ENCODE measurements around the gene FAM181A.

DNA sequence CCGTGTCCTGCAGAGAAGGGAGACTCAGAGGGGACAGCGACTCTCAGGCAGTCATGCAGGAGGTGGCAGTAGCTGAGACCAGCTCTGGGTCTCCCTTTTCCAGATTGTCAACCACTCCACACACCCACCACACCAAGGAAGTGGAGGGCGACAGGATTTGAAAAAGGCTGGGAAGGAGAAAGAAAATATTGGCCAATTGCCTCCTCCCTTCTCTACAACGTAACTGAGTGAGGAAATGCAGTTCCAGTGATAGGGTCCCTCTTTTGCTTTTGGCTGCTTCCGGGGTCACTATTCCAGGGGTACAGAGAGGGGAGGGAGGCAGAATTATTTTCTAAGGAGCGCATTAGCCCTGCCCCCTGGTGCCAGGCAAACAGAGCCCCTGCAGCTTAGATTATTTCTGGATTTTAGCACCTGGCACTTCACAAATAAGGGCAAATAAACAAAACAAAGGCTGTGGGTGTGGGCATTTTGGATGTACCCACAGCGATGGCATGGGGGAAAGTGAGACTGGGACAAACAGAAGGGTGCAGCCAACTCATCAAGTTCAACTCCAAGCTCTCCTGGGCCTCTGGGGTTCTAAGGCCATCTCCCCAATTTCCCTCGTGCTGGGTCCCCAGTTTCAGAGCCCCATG lies 28.8 kb downstream of the FAM181A start:
- no peak for TF ChIP-seq EZH2 (IDR thresholded peaks at IDR 0.05; ENCODE audit: low read depth)
- TF ChIP-seq, protein P1, sequence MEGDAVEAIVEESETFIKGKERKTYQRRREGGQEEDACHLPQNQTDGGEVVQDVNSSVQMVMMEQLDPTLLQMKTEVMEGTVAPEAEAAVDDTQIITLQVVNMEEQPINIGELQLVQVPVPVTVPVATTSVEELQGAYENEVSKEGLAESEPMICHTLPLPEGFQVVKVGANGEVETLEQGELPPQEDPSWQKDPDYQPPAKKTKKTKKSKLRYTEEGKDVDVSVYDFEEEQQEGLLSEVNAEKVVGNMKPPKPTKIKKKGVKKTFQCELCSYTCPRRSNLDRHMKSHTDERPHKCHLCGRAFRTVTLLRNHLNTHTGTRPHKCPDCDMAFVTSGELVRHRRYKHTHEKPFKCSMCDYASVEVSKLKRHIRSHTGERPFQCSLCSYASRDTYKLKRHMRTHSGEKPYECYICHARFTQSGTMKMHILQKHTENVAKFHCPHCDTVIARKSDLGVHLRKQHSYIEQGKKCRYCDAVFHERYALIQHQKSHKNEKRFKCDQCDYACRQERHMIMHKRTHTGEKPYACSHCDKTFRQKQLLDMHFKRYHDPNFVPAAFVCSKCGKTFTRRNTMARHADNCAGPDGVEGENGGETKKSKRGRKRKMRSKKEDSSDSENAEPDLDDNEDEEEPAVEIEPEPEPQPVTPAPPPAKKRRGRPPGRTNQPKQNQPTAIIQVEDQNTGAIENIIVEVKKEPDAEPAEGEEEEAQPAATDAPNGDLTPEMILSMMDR (conservative IDR thresholded peaks at IDR 0.05) = no peak
